SK-N-MC (cell line): Measurements from ENCODE around the gene USP35.

Experiments used
- EZH2 ChIP-seq: fragments of 200-600 bp; sonication (generic); IDR thresholded peaks from one replicate; pipeline ENCODE4 v1.6.1; 2017; ENCODE audit warnings: antibody characterized with exemption
- POLR2AphosphoS5 ChIP-seq: IDR thresholded peaks from 2 replicates; pipeline ENCODE4 v1.6.1; 2012; ENCODE audit warnings: mild to moderate bottlenecking, low read depth, low read length, borderline replicate concordance

- TF ChIP-seq EZH2 (no peak), POLR2AphosphoS5 (no peak)
Measured at GRCh38 chr11:78192911-78193351, 4.2 kb downstream of the USP35 start.
